ENCODE data around the gene CEP152.

DNA sequence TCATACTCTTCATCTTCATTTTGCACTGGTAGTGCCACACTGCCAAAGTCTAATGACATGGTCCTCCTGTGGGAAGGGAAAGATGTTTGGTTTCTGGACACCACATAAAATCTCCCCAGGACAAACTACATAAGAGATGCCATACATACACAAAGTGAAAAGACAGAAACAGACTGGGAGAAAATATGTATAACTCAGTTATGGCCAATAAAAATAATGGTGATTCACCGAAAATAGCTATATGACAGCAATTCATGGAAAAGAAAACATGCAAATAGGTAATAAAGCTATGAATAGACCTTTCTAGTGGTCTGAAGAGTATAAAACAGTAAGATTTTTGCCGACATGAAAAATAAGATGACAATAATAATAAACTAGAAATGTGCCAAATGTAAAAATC is 5.3 kb downstream of the CEP152 start:
- TF ChIP-seq EZH2 (IDR thresholded peaks at IDR 0.05) (no peak), POLR2AphosphoS5 (IDR thresholded peaks at IDR 0.05; ENCODE audit: borderline replicate concordance, low read depth, low read length) (no peak), FOXP2 (optimal IDR thresholded peaks at IDR 0.05; ENCODE audit: control extremely low read depth, extremely low read length, insufficient read depth) (no peak)

All from SK-N-MC (cell line).